ENCODE results near the gene HNRNPLL. TPM values are rescaled to one million over a fixed set of nuclear protein-coding genes. Genes with fewer than 3 reads are reported as not detected.
A peak's percentile ranks its signal among the peaks of the same experiment; 100 is the strongest.

The HNRNPLL gene
- polyA plus RNA-seq, 1 experiment, result 26.6 TPM

- no peak for DNase-seq (ENCODE audit: low read depth)
- no peaks in the 10 kb centered on the region for H3K27me3 ChIP-seq (ENCODE audit: control insufficient read depth, insufficient read depth, low read length)
- ChIA-PET CTCF (interaction anchor here (0.6 to 4.8 kb wide), 33 partner anchors 9 to 266 kb away, joined by 3 to 63 read pairs (median 5); partner anchors contain the start of genes HNRNPLL and SRSF7), POLR2A (interaction anchor here (1.3 kb wide), 1 partner anchor 170 kb away, joined by 6 read pairs; the partner anchor contains the start of gene SRSF7)
- TF ChIP-seq, protein P1, sequence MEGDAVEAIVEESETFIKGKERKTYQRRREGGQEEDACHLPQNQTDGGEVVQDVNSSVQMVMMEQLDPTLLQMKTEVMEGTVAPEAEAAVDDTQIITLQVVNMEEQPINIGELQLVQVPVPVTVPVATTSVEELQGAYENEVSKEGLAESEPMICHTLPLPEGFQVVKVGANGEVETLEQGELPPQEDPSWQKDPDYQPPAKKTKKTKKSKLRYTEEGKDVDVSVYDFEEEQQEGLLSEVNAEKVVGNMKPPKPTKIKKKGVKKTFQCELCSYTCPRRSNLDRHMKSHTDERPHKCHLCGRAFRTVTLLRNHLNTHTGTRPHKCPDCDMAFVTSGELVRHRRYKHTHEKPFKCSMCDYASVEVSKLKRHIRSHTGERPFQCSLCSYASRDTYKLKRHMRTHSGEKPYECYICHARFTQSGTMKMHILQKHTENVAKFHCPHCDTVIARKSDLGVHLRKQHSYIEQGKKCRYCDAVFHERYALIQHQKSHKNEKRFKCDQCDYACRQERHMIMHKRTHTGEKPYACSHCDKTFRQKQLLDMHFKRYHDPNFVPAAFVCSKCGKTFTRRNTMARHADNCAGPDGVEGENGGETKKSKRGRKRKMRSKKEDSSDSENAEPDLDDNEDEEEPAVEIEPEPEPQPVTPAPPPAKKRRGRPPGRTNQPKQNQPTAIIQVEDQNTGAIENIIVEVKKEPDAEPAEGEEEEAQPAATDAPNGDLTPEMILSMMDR (IDR thresholded peaks at IDR 0.05; ENCODE audit: insufficient read depth, low read depth, low read length), result peak; percentile 56
- peaks cover 5% of the 10 kb centered on the region for H3K36me3 ChIP-seq (ENCODE audit: control insufficient read depth, insufficient read depth, low read length)
- no peak overlapping the region for H3K4me3 ChIP-seq (ENCODE audit: low read depth, low read length)
Observed at GRCh38 chr2:38581193-38582147, 21.3 kb downstream of the HNRNPLL start.

GRCh38 chr2:38580115-38580636, 22.6 kb downstream of the HNRNPLL start:
- POLR2A ChIA-PET, result no interaction called here

GRCh38 chr2:38578832-38579231, 23.9 kb downstream of the HNRNPLL start:
- no peaks in the 10 kb centered on the region for H3K27me3 ChIP-seq (ENCODE audit: control insufficient read depth, insufficient read depth, low read length)
- no peak overlapping the region for H3K4me3 ChIP-seq (ENCODE audit: low read depth, low read length)
- CTCF ChIA-PET, result interaction anchor here (2.1 to 4.8 kb wide), 2 partner anchors 24 to 146 kb away, joined by 7 to 63 read pairs; no protein-coding TSS in a partner anchor
- no peak for DNase-seq (ENCODE audit: low read depth)
- TF ChIP-seq, protein P1 (IDR thresholded peaks at IDR 0.05; ENCODE audit: insufficient read depth, low read depth, low read length), result no peak
- peaks cover 6% of the 10 kb centered on the region for H3K36me3 ChIP-seq (ENCODE audit: control insufficient read depth, insufficient read depth, low read length)
- POLR2A ChIA-PET, result no interaction called here

More at GRCh38 chr2:38580115-38580636, 22.6 kb downstream of the HNRNPLL start:
- TF ChIP-seq, protein P1 (IDR thresholded peaks at IDR 0.05; ENCODE audit: insufficient read depth, low read depth, low read length), result no peak
- no peak for DNase-seq (ENCODE audit: low read depth)
- Histone ChIP-seq H3K27me3 (ENCODE audit: control insufficient read depth, insufficient read depth, low read length) (no peaks in the 10 kb centered on the region), H3K4me3 (ENCODE audit: low read depth, low read length) (no peak overlapping the region), H3K36me3 (ENCODE audit: control insufficient read depth, insufficient read depth, low read length) (peaks cover 6% of the 10 kb centered on the region)
- CTCF ChIA-PET, result interaction anchor here (1.1 to 4.8 kb wide), 7 partner anchors 10 to 153 kb away, joined by 4 to 63 read pairs (median 7); no protein-coding TSS in a partner anchor

DNA sequence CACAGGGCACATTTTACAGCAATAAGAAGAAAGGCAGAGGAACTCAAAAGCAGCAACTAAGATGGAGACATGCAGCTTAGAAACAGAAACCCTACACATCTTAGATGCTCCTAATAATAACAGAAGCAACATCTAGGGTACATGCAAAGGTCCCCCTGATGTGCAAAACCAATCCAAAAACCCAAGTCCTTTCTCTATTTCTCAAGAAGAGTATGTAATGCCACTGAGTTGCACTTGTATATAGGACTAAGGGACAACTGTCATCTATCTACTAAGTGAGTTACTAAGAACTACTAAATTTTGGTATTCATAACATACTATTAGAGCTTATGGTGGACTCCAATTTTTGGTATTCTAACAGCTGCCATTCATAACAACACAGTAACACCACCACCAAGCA, 28.4 kb downstream of the HNRNPLL start:
- Histone ChIP-seq H3K4me3 (ENCODE audit: low read depth, low read length) (no peak overlapping the region), H3K27me3 (ENCODE audit: control insufficient read depth, insufficient read depth, low read length) (no peaks in the 10 kb centered on the region), H3K36me3 (ENCODE audit: control insufficient read depth, insufficient read depth, low read length) (peaks cover 3% of the 10 kb centered on the region; the same call in 1 of the 2 replicates)
- POLR2A ChIA-PET, result no interaction called here
- no peak for DNase-seq (ENCODE audit: low read depth)
- TF ChIP-seq, protein P1 (IDR thresholded peaks at IDR 0.05; ENCODE audit: insufficient read depth, low read depth, low read length), result no peak
- CTCF ChIA-PET, result interaction anchor here (0.9 to 1.7 kb wide), 2 partner anchors 39 to 151 kb away, joined by 3 to 5 read pairs; no protein-coding TSS in a partner anchor

- TF ChIP-seq, protein P1 (IDR thresholded peaks at IDR 0.05; ENCODE audit: insufficient read depth, low read depth, low read length), result no peak
- CTCF ChIA-PET, result interaction anchor here (0.6 to 2.1 kb wide), 5 partner anchors 9 to 257 kb away, joined by 3 to 10 read pairs (median 3); no protein-coding TSS in a partner anchor
- no peak overlapping the region for H3K4me3 ChIP-seq (ENCODE audit: low read depth, low read length)
- peak; percentile 37 for DNase-seq (ENCODE audit: low read depth)
- no peaks in the 10 kb centered on the region for H3K27me3 ChIP-seq (ENCODE audit: control insufficient read depth, insufficient read depth, low read length)
- POLR2A ChIA-PET, result no interaction called here
- peaks cover 8% of the 10 kb centered on the region; the same call in 1 of the 2 replicates for H3K36me3 ChIP-seq (ENCODE audit: control insufficient read depth, insufficient read depth, low read length)
Observed at GRCh38 chr2:38572167-38572566, 30.6 kb downstream of the HNRNPLL start.

All from BJ (cell line).